Activated CD4-positive, alpha-beta memory T cell treated with anti-CD3 and anti-CD28 coated beads for 36 hours (primary cell): Measurements from ENCODE around the gene RABEP2. TPM values are rescaled to one million over a fixed set of nuclear protein-coding genes. Genes with fewer than 3 reads are reported as not detected.
A peak's percentile ranks its signal among the peaks of the same experiment; 100 is the strongest.
"Not testable (repeated sequence)": the region's sequence is repeated elsewhere in the genome, so short reads cannot be mapped to it uniquely, and the experiment has no call there.

Experiments used
- CTCF ChIA-PET: fragments of 350-600 bp; sonication (Branson Sonifier 250); formaldehyde crosslinking; loops from one replicate; lab custom pipeline; 2021; ENCODE audit warnings: antibody characterized with exemption, inconsistent platforms; lab: Charles Lee
- POLR2A ChIA-PET: fragments of 350-600 bp; sonication (Branson Sonifier 250); formaldehyde crosslinking; loops from one replicate; lab custom pipeline; 2021; ENCODE audit warnings: antibody characterized with exemption; lab: Charles Lee
- DNase-seq: peaks from one replicate; pipeline ENCODE4 v3.0.0-alpha.2; 2020
- H3K27ac Mint-ChIP-seq: one replicate; pipeline ENCODE4 v1.8.0; 2021; ENCODE audit warnings: mixed read lengths
- H3K27me3 Mint-ChIP-seq: one replicate; pipeline ENCODE4 v1.8.0; 2021; ENCODE audit warnings: mixed read lengths
- H3K36me3 Mint-ChIP-seq: one replicate; pipeline ENCODE4 v1.8.0; 2021; ENCODE audit warnings: mixed read lengths
- H3K4me1 Mint-ChIP-seq: one replicate; pipeline ENCODE4 v1.8.0; 2021; ENCODE audit warnings: low read depth, mixed read lengths
- H3K4me3 Mint-ChIP-seq: one replicate; pipeline ENCODE4 v1.8.0; 2021; ENCODE audit warnings: mild to moderate bottlenecking, mixed read lengths
- H3K9me3 Mint-ChIP-seq: one replicate; pipeline ENCODE4 v1.8.0; 2021; ENCODE audit warnings: mixed read lengths
- intact Hi-C: fragments of 100-400 bp; cut with micrococcal nuclease; formaldehyde crosslinking; loops from one replicate; pipeline ENCODE4 v1.15.1; 2023
- total RNA-seq, 2 experiments: library from RNA; stranded (reverse); gene quantifications; one replicate each; pipeline ENCODE4 v1.2.3, GENCODE V29; 2021

RABEP2 gene
- total RNA-seq, 2 experiments from 2014 or later, result 11.3 to 12.0 TPM

GRCh38 chr16:28876973-28877654 is 47.9 kb downstream of the RABEP2 start:
- H3K27me3 Mint-ChIP-seq, result peaks cover 7% of the 10 kb centered on the region

GRCh38 chr16:28876019-28876659 is 48.9 kb downstream of the RABEP2 start:
- Mint-ChIP-seq H3K36me3 (peaks cover 2% of the 10 kb centered on the region), H3K27me3 (peaks cover 5% of the 10 kb centered on the region), H3K9me3 (no peaks in the 10 kb centered on the region), H3K27ac (no peak overlapping the region), H3K4me1 (peaks cover 18% of the 10 kb centered on the region), H3K4me3 (no peak overlapping the region)
- ChIA-PET CTCF (interaction anchor here (3.4 to 3.9 kb wide), 2 partner anchors 13 to 68 kb away, joined by 30 to 42 read pairs; partner anchors contain the start of gene SH2B1), POLR2A (interaction anchor here (1.4 kb wide), 1 partner anchor 13 kb away, joined by 4 read pairs; the partner anchor contains the start of gene SH2B1)
- no peak for DNase-seq
- intact Hi-C loops, result no loop called here

More at GRCh38 chr16:28876973-28877654, 47.9 kb downstream of the RABEP2 start:
- CTCF ChIA-PET, result interaction anchor here (1.5 kb wide), 1 partner anchor 68 kb away, joined by 4 read pairs; no protein-coding TSS in a partner anchor
- no peaks in the 10 kb centered on the region for H3K9me3 Mint-ChIP-seq
- H3K4me3 Mint-ChIP-seq, result no peak overlapping the region
- H3K27ac Mint-ChIP-seq, result no peak overlapping the region
- intact Hi-C loops, result no loop called here
- POLR2A ChIA-PET, result no interaction called here
- no peak for DNase-seq
- peaks cover 2% of the 10 kb centered on the region for H3K36me3 Mint-ChIP-seq
- H3K4me1 Mint-ChIP-seq, result peaks cover 20% of the 10 kb centered on the region

- Mint-ChIP-seq H3K4me3 (no peak overlapping the region), H3K4me1 (peaks cover 11% of the 10 kb centered on the region), H3K27me3 (no peaks in the 10 kb centered on the region), H3K9me3 (no peaks in the 10 kb centered on the region), H3K27ac (no peak overlapping the region), H3K36me3 (peaks cover 2% of the 10 kb centered on the region)
- CTCF ChIA-PET, result interaction anchor here (3.4 to 3.9 kb wide), 2 partner anchors 12 to 69 kb away, joined by 30 to 42 read pairs; partner anchors contain the start of gene SH2B1
- intact Hi-C loops, result no loop called here
- DNase-seq, result no peak
- POLR2A ChIA-PET, result interaction anchor here (0.5 to 1.4 kb wide), 3 partner anchors 12 to 788 kb away, joined by 3 to 4 read pairs (median 4); partner anchors contain the start of genes SH2B1 and SPN
Observed at GRCh38 chr16:28875134-28876018, 49.7 kb downstream of the RABEP2 start.

- Mint-ChIP-seq H3K4me1 (peaks cover 10% of the 10 kb centered on the region), H3K9me3 (no peaks in the 10 kb centered on the region), H3K27ac (no peak overlapping the region), H3K4me3 (no peak overlapping the region), H3K27me3 (no peaks in the 10 kb centered on the region), H3K36me3 (peaks cover 6% of the 10 kb centered on the region)
- ChIA-PET CTCF (interaction anchor here (1.0 to 3.9 kb wide), 5 partner anchors 11 to 1604 kb away, joined by 3 to 42 read pairs (median 4); partner anchors contain the start of gene SH2B1), POLR2A (interaction anchor here (0.5 to 1.4 kb wide), 2 partner anchors 11 to 657 kb away, joined by 3 to 4 read pairs; partner anchors contain the start of gene SH2B1)
- intact Hi-C loops, result no loop called here
- no peak for DNase-seq
Observed at GRCh38 chr16:28874406-28874805, 50.6 kb downstream of the RABEP2 start.

GRCh38 chr16:28873543-28874201 is 51.4 kb downstream of the RABEP2 start:
- Mint-ChIP-seq H3K4me3 (no peak overlapping the region), H3K27ac (no peak overlapping the region), H3K9me3 (no peaks in the 10 kb centered on the region), H3K36me3 (peaks cover 10% of the 10 kb centered on the region), H3K27me3 (no peaks in the 10 kb centered on the region), H3K4me1 (peaks cover 4% of the 10 kb centered on the region)
- peak; percentile 68 for DNase-seq
- CTCF ChIA-PET, result interaction anchor here (0.8 to 3.9 kb wide), 10 partner anchors 10 to 1603 kb away, joined by 3 to 42 read pairs (median 4); partner anchors contain the start of gene SH2B1
- intact Hi-C loops, result no loop called here
- POLR2A ChIA-PET, result interaction anchor here (0.6 kb wide), 1 partner anchor 41 kb away, joined by 3 read pairs; no protein-coding TSS in a partner anchor

- H3K36me3 Mint-ChIP-seq, result peaks cover 10% of the 10 kb centered on the region
- H3K27me3 Mint-ChIP-seq, result no peaks in the 10 kb centered on the region
- H3K4me1 Mint-ChIP-seq, result no peaks in the 10 kb centered on the region
- intact Hi-C loops, result no loop called here
- H3K9me3 Mint-ChIP-seq, result no peaks in the 10 kb centered on the region
- CTCF ChIA-PET, result interaction anchor here (0.8 to 3.9 kb wide), 8 partner anchors 10 to 106 kb away, joined by 3 to 42 read pairs (median 4); partner anchors contain the start of gene SH2B1
- POLR2A ChIA-PET, result no interaction called here
- H3K4me3 Mint-ChIP-seq, result no peak overlapping the region
- no peak for DNase-seq
- no peak overlapping the region for H3K27ac Mint-ChIP-seq
Observed at GRCh38 chr16:28872952-28873351, 52.1 kb downstream of the RABEP2 start.

- Mint-ChIP-seq H3K27ac (no peak overlapping the region), H3K4me3 (no peak overlapping the region), H3K36me3 (peaks cover 8% of the 10 kb centered on the region), H3K27me3 (no peaks in the 10 kb centered on the region), H3K9me3 (no peaks in the 10 kb centered on the region), H3K4me1 (peaks cover 13% of the 10 kb centered on the region)
- DNase-seq, result no peak
- ChIA-PET POLR2A (no interaction called here), CTCF (interaction anchor here (1.3 kb wide), 1 partner anchor 76 kb away, joined by 5 read pairs; no protein-coding TSS in a partner anchor)
- intact Hi-C loops, result no loop called here
Observed at GRCh38 chr16:28869201-28869600, 55.8 kb downstream of the RABEP2 start.

- H3K27ac Mint-ChIP-seq, CTCF ChIA-PET, DNase-seq, H3K4me3 Mint-ChIP-seq, H3K9me3 Mint-ChIP-seq, H3K36me3 Mint-ChIP-seq, intact Hi-C loops, POLR2A ChIA-PET, H3K27me3 Mint-ChIP-seq: not testable (repeated sequence)
- H3K4me1 Mint-ChIP-seq, result peaks cover 17% of the 10 kb centered on the region
Observed at GRCh38 chr16:28867646-28868045, 57.4 kb downstream of the RABEP2 start.

GRCh38 chr16:28867241-28867640 is 57.8 kb downstream of the RABEP2 start:
- Mint-ChIP-seq H3K4me3 (no peak overlapping the region), H3K36me3 (peaks cover 10% of the 10 kb centered on the region), H3K27me3 (no peaks in the 10 kb centered on the region), H3K9me3 (no peaks in the 10 kb centered on the region), H3K4me1 (peaks cover 17% of the 10 kb centered on the region), H3K27ac (no peak overlapping the region)
- CTCF ChIA-PET, result no interaction called here
- DNase-seq, result no peak
- POLR2A ChIA-PET, result no interaction called here
- intact Hi-C loops, result no loop called here

GRCh38 chr16:28866454-28866804 is 58.6 kb downstream of the RABEP2 start:
- Mint-ChIP-seq H3K9me3 (no peaks in the 10 kb centered on the region), H3K4me1 (peaks cover 23% of the 10 kb centered on the region), H3K4me3 (no peak overlapping the region), H3K27ac (no peak overlapping the region), H3K27me3 (no peaks in the 10 kb centered on the region), H3K36me3 (peaks cover 12% of the 10 kb centered on the region)
- POLR2A ChIA-PET, result no interaction called here
- no peak for DNase-seq
- intact Hi-C loops, result no loop called here
- CTCF ChIA-PET, result interaction anchor here (3.0 kb wide), 1 partner anchor 20 kb away, joined by 8 read pairs; the partner anchor contains the start of gene TUFM
